Astrocyte (in vitro differentiated cells and primary cell): Measurements from ENCODE around the gene USP32.

Source experiments
- EZH2 ChIP-seq: IDR thresholded peaks from 2 replicates; pipeline ENCODE4 v1.6.1; 2012; ENCODE audit warnings: mild to moderate bottlenecking, low read length, inconsistent platforms; ENCODE audit not compliant: insufficient read depth
- TF ChIP-seq, protein P1 (sequence below): IDR thresholded peaks from 2 replicates; pipeline ENCODE4 v1.5.1; 2011; ENCODE audit warnings: low read depth, mild to moderate bottlenecking, inconsistent platforms, low read length, moderate library complexity; ENCODE audit not compliant: insufficient read depth

DNA sequence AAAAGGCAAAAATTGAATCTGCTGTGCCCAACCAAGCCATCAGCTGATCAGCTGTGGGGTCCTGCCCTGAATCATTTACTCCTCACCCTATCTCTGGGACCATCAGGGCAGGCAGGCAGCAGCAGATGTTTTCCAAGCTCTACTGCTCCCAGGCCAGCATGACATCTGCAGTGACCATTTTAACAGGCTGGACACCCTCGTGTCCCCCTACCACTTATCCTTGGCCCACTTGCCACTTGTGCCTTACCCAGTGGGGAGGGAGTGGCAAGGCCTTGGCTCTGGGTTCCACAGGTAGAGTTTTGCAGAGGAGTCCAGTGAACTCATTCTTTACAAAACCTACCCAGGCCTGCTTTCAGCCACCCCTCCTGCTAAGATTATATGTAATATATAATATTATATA is 254.2 kb downstream of the USP32 start:
- TF ChIP-seq, protein P1, sequence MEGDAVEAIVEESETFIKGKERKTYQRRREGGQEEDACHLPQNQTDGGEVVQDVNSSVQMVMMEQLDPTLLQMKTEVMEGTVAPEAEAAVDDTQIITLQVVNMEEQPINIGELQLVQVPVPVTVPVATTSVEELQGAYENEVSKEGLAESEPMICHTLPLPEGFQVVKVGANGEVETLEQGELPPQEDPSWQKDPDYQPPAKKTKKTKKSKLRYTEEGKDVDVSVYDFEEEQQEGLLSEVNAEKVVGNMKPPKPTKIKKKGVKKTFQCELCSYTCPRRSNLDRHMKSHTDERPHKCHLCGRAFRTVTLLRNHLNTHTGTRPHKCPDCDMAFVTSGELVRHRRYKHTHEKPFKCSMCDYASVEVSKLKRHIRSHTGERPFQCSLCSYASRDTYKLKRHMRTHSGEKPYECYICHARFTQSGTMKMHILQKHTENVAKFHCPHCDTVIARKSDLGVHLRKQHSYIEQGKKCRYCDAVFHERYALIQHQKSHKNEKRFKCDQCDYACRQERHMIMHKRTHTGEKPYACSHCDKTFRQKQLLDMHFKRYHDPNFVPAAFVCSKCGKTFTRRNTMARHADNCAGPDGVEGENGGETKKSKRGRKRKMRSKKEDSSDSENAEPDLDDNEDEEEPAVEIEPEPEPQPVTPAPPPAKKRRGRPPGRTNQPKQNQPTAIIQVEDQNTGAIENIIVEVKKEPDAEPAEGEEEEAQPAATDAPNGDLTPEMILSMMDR = no peak
- no peak for TF ChIP-seq EZH2
